ENCODE results near the gene CNOT1.
"Not testable (repeated sequence)": the region's sequence is repeated elsewhere in the genome, so short reads cannot be mapped to it uniquely, and the experiment has no call there.

CNOT1 gene

GRCh38 chr16:58629733-58630640 is at the start of gene CNOT1:
TSS of gene CNOT1 (minus strand) at chr16:58629826. CDS start at chr16:58599337, 30,489 bp downstream.
- peak; percentile 100 for DNase-seq (ENCODE audit: low read depth)

DNA sequence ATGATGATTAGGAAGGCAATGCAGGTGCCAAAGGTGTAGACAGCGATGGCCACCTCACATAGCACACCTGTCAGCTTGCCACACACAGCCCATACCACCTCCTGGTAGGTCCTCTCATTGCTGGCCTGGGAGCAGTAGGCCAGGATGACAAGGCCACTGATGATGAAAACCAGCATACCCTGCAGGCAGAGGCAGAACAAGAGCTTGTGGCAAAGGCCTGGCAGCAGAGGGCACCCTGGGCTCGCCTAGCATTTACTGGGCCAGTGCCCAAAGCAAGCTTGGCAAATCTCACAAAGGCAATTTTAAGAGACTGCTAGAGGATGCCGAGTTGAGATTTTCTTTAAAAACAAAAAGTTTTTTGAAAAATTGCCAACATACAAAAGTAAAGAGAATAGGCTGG is 49.1 kb upstream of the CNOT1 start:
- no peak for DNase-seq (ENCODE audit: low read depth)

GRCh38 chr16:58678269-58678668 is 48.6 kb upstream of the CNOT1 start:
- no peak for DNase-seq (ENCODE audit: low read depth)

DNA sequence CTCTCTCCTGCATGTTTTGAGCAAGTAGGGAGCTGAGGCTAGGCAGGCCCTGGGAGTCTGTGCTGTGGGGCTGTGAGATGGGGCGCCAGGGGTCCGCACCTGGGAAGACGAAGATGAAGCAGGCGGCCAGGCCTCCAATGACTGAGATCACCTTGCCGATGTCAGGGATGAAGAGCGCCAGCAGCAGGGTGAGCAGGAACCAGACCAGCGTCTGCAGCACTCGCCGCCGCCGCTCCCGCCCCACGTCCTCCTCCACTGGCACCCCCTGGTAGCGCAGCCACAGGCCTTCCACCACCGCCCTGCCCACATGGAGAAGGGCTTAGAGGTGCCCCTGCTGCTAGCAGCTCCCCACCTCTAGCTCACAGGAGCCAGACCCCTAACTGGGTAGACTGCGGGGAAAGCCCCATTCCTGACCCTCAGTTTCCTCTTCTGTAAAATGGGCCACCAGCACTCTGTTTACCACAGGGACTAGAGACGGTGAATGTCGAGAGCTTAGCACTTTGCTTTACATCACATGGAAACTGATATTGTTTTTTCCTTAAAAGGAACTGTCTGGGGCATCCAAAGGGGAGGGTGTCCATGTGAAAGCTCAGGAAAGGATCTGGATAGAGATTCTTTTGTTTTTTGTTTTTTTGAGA is 41.4 kb upstream of the CNOT1 start:
- no peak for DNase-seq (ENCODE audit: low read depth)

- no peak for DNase-seq (ENCODE audit: low read depth)
Observed at GRCh38 chr16:58670177-58670576, 40.6 kb upstream of the CNOT1 start.

DNA sequence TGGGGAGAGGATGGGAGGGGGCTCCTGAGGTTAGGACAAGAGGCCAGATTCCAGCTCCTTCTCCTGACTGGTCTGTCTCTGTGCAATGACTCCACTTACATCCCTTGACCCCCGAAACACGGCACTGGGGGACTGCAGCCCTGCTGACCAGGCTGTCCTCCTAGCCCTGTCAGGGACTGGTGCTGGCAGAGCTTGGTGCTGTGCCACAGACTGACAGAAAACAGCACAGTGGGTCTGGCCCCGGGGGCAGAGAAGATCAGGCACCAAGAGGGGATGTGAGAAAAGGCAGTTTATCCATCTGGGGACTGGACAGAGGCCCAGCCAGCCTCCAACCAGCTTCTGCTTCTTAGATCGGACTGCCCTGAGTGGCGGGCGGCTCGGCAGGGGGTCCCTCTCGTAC is 35.6 kb upstream of the CNOT1 start:
- no peak for DNase-seq (ENCODE audit: low read depth)

GRCh38 chr16:58661199-58661830 is 31.7 kb upstream of the CNOT1 start:
- DNase-seq (ENCODE audit: low read depth) = peak; percentile 92

DNA sequence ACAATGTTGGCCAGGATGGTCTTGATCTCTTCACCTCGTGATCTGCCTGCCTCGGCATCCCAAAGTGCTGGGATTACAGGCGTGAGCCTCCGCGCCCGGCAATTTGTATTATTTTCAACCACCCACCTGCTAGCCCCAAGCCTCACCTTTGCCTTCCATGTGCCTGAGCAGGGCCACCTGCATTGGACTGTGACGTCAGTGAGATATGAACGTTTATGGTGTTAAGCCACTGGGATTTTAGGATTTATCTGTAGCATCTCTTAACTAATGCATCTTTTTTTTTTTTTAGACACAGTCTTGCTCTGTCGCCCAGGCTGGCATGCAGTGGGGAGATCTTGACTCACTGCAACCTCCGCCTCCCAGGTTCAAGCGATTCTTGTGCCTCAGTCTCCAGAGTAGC is 30.3 kb upstream of the CNOT1 start:
- not testable (repeated sequence) for DNase-seq (ENCODE audit: low read depth)

- peak; percentile 81 for DNase-seq (ENCODE audit: low read depth)
Observed at GRCh38 chr16:58658796-58659211, 29.2 kb upstream of the CNOT1 start.

GRCh38 chr16:58656899-58657298 is 27.3 kb upstream of the CNOT1 start:
- DNase-seq (ENCODE audit: low read depth) = no peak

GRCh38 chr16:58655215-58655596 is 25.6 kb upstream of the CNOT1 start:
- DNase-seq (ENCODE audit: low read depth) = no peak

- DNase-seq (ENCODE audit: low read depth) = no peak
Observed at GRCh38 chr16:58654560-58655214, 25.1 kb upstream of the CNOT1 start.

GRCh38 chr16:58652741-58653140 is 23.1 kb upstream of the CNOT1 start:
- DNase-seq (ENCODE audit: low read depth) = peak; percentile 58

DNA sequence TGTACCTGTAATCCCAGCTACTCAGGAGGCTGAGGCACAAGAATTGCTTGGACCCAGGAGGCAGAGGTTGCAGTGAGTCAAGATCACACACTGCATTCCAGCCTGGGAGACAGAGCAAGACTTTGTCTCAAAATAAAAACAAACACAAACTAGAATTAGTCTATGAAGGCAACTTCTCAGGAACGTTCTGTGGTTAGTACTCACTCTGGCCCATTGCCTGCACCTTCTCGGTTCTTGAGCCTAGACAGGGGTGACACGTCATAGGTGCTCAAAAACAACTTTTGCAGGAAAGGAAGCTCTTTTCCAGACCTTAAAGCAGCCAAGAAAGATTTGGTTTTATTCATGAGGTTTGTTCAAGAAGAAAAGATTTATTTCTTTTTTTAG is 22.3 kb upstream of the CNOT1 start:
- peak; percentile 82 for DNase-seq (ENCODE audit: low read depth)

- no peak for DNase-seq (ENCODE audit: low read depth)
Observed at GRCh38 chr16:58649707-58650106, 20.1 kb upstream of the CNOT1 start.

DNA sequence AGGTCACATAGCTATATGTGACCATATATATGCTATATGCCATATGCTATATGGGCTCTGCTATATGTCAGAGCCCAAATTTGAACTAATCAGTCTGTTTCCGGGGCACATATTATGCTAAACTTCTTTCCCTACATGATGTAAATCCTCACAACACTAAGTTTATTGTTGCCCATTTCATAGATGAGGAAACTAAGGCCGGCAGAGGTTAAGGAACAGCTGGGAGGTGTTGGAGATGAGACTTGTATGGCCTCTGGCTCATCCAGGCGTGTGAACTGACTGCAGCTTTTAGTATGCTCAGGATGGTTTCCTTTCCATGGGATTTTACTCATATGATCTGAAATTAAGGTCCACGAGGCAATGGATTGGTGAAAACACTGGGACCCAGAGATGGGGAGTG is 17.5 kb upstream of the CNOT1 start:
- DNase-seq (ENCODE audit: low read depth) = no peak

- DNase-seq (ENCODE audit: low read depth) = no peak
Observed at GRCh38 chr16:58644765-58645487, 15.3 kb upstream of the CNOT1 start.

DNA sequence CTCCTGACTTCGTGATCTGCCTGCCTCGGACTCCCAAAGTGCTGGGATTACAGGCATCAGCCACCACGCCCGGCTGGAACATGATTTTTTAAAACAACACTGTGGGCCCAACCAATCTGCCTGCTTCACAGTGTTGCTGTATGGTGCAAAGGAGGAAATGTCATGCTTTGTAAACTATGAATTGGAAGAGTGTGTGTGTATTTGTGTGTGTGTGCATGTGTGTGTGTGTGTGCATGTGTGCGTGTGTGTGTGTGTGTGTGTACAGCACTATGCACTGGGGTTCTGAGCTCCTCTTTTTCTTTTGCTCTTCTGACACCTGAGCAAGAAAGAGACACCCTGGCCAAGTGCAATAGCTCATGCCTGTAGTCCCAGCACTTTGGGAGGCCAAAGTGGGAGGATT is 14.5 kb upstream of the CNOT1 start:
- no peak for DNase-seq (ENCODE audit: low read depth)

GRCh38 chr16:58640949-58641348 is 11.3 kb upstream of the CNOT1 start:
- DNase-seq (ENCODE audit: low read depth) = no peak

- DNase-seq (ENCODE audit: low read depth) = no peak
Observed at GRCh38 chr16:58639836-58640235, 10.2 kb upstream of the CNOT1 start.

DNA sequence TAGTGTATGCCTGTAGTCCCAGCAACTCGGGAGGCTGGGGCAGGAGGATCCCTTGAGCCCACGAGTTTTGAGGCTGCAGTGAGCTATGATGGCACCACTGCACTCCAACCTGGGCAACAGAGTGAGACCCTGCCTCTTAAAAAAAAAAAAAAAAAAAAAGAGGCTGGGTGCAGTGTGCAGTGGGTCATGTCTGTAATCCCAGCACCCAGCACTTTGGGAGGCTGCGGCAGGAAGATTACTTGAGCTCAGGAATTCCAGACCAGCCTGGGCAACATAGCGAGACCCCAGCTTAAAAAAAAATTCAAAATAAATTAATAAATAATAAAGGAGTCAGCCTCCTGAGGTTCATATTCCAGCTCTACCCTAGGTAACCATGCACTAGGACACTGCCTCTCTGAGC is 9.6 kb upstream of the CNOT1 start:
- DNase-seq (ENCODE audit: low read depth) = no peak
